Body of pancreas (tissue), 4 donors: ENCODE data around the gene MSANTD3.

Experiments used
- CTCF ChIP-seq, 7 experiments: fragments of 450-650 bp in 4 of 7; fragments of 200-600 bp in 3 of 7; sonication (generic) in 3 of 7; IDR thresholded peaks; one replicate each; pipeline ENCODE4 v1.5.1; 2016 to 2019; ENCODE audit warnings: antibody characterized with exemption in 7 of 7
- POLR2A ChIP-seq, 3 donors: fragments of 450-650 bp; IDR thresholded peaks; one replicate each; pipeline ENCODE4 v1.6.1; 2016; ENCODE audit warnings: antibody characterized with exemption in 3 of 3, mild to moderate bottlenecking in 2 of 3

- TF ChIP-seq POLR2A (IDR thresholded peaks at IDR 0.05) = no peak
- no peak for TF ChIP-seq CTCF (IDR thresholded peaks at IDR 0.05)
Observed at GRCh38 chr9:100472268-100472667, 45.3 kb downstream of the MSANTD3 start.
